Upper lobe of right lung (tissue), 1 donor: ENCODE results near the gene C19orf38. TPM values are rescaled to one million over a fixed set of nuclear protein-coding genes. Genes with fewer than 3 reads are reported as not detected.

Experiments
- ATAC-seq: fragments of 200-7000 bp; cut with Tn5 transposase; one replicate; pipeline ENCODE4 v1.9.1; 2020; ENCODE audit warnings: mild to moderate bottlenecking, moderate library complexity
- DNase-seq: peaks from one replicate; pipeline ENCODE4 v3.0.0-alpha.2; 2020
- H3K27ac ChIP-seq: fragments of 200-600 bp; one replicate; pipeline ENCODE4 v1.8.0; 2022
- H3K27me3 ChIP-seq: fragments of 200-600 bp; one replicate; pipeline ENCODE4 v1.8.0; 2022; ENCODE audit warnings: mild to moderate bottlenecking
- H3K36me3 ChIP-seq: fragments of 200-600 bp; one replicate; pipeline ENCODE4 v1.8.0; 2022
- H3K4me1 ChIP-seq: fragments of 200-600 bp; one replicate; pipeline ENCODE4 v1.8.0; 2022
- H3K4me3 ChIP-seq: fragments of 200-600 bp; one replicate; pipeline ENCODE4 v1.8.0; 2022; ENCODE audit warnings: mild to moderate bottlenecking
- H3K9me3 ChIP-seq: fragments of 200-600 bp; one replicate; pipeline ENCODE4 v1.8.0; 2022
- intact Hi-C: fragments of 100-400 bp; cut with DNase I; formaldehyde crosslinking; loops from one replicate; pipeline ENCODE4 v1.11.0; 2022
- total RNA-seq: library from RNA; stranded (reverse); fragmentation: NEBNext Ultra II Directional; extraction: Animal tissue kit (Norgen Biotek cat#: 25700); gene quantifications from one replicate; pipeline ENCODE4 v1.2.1, GENCODE V29; 2021
- TF ChIP-seq, protein P1 (sequence below): fragments of 200-600 bp; IDR thresholded peaks from one replicate; pipeline ENCODE4 v1.8.0; 2022; ENCODE audit warnings: antibody characterized with exemption
- donor health status: DM: no; HTN: yes; CAD: no; lungs with severe emphysema.

The C19orf38 gene
- total RNA-seq, 1 donor from 2014 or later, result 7.4 TPM

DNA sequence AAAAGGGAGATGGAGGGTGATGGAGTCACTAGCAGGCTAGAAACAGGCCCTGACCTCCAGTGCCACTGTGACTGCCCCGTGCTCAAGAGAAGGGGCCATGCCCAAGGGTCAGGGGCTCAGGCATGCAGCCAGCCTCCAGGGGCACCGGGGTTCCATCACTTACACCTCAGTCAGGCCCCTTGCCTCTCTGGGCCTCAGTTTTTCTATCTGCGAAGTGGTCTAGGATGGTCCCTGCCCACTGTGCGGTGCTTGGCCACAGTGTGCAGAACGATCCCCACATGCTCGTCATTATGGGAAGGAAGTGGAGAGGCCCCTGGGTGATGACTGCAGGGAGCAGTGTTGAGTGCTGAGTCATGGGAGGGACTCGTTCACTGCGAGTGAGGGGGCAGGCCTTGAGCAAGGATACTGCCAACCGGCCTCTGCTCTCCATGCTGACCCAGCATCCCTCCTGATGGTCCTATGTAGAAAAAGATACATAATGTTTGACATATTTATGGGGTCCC is 35.3 kb upstream of the C19orf38 start:
- Histone ChIP-seq H3K27me3 (no peaks in the 10 kb centered on the region), H3K36me3 (peaks cover 87% of the 10 kb centered on the region), H3K4me3 (no peak overlapping the region), H3K9me3 (no peaks in the 10 kb centered on the region), H3K27ac (peak overlapping the region; percentile 49), H3K4me1 (peaks cover 10% of the 10 kb centered on the region)
- TF ChIP-seq, protein P1, sequence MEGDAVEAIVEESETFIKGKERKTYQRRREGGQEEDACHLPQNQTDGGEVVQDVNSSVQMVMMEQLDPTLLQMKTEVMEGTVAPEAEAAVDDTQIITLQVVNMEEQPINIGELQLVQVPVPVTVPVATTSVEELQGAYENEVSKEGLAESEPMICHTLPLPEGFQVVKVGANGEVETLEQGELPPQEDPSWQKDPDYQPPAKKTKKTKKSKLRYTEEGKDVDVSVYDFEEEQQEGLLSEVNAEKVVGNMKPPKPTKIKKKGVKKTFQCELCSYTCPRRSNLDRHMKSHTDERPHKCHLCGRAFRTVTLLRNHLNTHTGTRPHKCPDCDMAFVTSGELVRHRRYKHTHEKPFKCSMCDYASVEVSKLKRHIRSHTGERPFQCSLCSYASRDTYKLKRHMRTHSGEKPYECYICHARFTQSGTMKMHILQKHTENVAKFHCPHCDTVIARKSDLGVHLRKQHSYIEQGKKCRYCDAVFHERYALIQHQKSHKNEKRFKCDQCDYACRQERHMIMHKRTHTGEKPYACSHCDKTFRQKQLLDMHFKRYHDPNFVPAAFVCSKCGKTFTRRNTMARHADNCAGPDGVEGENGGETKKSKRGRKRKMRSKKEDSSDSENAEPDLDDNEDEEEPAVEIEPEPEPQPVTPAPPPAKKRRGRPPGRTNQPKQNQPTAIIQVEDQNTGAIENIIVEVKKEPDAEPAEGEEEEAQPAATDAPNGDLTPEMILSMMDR, result no peak
- peak; percentile 61 for ATAC-seq
- DNase-seq, result no peak
- intact Hi-C loops, result no loop called here

DNA sequence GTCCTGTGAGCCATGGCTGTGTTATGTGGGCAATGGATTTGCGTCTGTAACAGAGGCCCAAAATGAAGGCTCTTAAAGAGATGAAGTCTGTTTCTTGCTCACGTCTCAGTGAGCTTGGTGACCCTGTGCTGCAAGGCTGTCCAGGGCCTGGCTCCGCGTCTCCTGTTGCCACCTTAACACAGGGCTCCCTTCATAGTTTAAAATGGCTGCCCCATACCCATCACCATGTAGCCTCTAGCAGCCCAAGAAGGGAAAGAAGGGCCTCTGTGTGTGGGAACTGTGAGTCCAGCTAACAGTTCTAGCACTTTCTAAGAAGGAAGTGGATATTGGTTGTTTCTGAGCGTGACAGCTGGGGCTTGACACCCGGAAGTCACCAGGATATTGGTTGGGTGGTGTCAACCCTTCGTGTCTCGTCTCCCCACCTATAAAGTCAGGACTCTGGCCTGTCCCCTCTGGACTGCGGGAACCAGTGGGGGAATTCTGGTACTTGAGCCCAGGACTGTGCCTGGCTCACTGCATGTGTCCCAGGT is 33.1 kb upstream of the C19orf38 start:
- DNase-seq (no peak), ATAC-seq (no peak)
- Histone ChIP-seq H3K4me1 (peaks cover 10% of the 10 kb centered on the region), H3K9me3 (no peaks in the 10 kb centered on the region), H3K27ac (peak overlapping the region; percentile 36), H3K27me3 (no peaks in the 10 kb centered on the region), H3K4me3 (no peak overlapping the region), H3K36me3 (peaks cover 78% of the 10 kb centered on the region)
- intact Hi-C loops, result no loop called here
- TF ChIP-seq, protein P1, result no peak

DNA sequence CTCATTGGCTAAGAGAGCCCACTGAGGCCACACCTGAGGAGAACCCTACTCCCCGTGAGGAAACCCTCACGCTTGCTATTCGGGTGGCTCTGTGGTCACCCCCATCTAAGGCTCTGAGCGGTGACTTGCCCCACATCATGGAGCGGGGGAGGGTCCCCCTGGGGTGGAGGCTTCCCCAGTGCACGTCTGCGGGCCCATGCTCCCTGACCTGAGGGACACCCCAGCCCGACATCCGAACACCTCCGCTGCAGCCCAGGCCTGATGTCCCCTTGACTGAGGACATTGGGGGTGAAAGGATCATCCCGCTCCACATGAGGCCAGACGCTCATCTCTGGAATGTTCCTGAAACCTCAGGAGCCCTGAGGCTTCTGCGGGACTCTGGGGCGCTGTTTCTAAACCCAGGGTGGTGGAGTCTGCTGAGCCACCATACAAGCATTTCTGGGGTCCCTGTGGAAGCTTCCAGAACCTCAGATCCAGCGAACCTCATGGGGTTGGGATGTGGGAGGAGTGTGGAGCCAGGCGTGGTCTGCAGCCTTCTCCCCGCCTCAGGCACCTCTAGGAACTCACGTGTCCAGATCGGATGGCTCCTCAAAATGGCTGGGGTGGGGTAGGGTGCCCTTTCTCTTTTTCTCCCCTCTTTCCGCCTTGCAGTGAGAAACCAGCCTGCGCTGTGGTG is 32.1 kb upstream of the C19orf38 start:
- no peak for ATAC-seq
- peak overlapping the region; percentile 40 for H3K4me3 ChIP-seq
- H3K27ac ChIP-seq, result peak overlapping the region; percentile 55
- peaks cover 78% of the 10 kb centered on the region for H3K36me3 ChIP-seq
- H3K27me3 ChIP-seq, result no peaks in the 10 kb centered on the region
- intact Hi-C loops, result no loop called here
- no peaks in the 10 kb centered on the region for H3K9me3 ChIP-seq
- peaks cover 10% of the 10 kb centered on the region for H3K4me1 ChIP-seq
- TF ChIP-seq, protein P1, result no peak
- DNase-seq, result no peak

DNA sequence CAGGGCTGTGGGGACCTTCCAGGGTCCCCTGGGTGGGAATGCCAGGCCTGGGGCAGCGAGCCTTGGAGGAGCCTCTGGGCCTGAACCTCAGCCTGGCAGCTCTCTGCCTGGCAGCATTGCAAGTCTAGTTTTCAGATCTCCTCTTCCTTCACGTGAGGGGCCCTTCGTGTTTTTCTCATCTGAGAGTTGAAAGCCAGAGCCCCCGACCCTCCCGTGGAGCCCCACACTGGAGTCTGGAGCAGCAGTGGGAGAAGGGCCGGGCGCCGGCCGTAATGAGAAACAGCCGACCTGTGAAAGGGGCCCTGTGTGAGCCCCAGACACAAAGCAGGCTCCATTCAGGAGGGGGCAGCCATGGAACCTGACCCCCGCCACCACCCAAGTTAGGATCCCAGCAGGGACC is 31.5 kb upstream of the C19orf38 start:
- peak overlapping the region; percentile 40 for H3K4me3 ChIP-seq

DNA sequence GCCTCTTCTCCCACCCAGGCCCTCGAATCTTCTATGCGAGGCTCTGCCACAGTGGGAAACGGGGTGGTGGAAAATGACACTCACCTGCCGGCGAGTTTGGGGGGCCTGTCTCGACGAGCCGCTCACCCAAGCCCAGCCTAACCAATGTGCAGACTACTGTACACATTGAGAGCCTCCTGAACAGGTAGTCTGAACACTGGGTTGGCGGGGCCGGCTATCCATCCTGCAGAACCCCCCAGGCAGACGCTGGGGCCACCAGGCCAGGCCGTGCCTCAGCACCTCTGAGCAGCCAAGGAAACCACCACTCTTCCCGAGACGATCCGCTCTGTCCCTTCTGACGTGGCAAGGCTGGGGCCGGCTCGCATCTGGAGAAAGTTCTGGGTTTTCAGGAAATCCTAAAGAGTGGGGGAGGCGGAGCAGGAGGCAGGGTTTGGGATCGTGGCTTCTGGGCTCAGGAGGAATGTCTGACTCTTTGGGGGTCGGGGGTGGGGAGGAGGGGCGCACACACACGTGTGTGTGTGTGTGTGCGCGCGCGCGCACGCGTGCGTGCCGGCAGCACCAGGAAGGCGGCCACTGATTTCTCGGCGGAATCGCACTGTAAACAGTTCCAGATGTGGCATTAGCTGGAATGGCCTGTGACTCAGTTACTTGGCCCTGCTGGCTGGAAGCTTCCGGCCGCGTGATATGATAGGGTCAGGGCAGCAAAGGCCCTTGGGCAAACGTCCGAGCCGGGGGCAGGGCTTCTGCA is 30.8 kb upstream of the C19orf38 start:
- H3K9me3 ChIP-seq, result no peaks in the 10 kb centered on the region
- H3K4me3 ChIP-seq, result peak overlapping the region; percentile 40
- DNase-seq, result no peak
- peaks cover 78% of the 10 kb centered on the region for H3K36me3 ChIP-seq
- no peaks in the 10 kb centered on the region for H3K27me3 ChIP-seq
- TF ChIP-seq, protein P1, result no peak
- peaks cover 10% of the 10 kb centered on the region for H3K4me1 ChIP-seq
- intact Hi-C loops, result no loop called here
- peak overlapping the region; percentile 60 for H3K27ac ChIP-seq
- ATAC-seq, result no peak

More for the DNA sequence above, 31.5 kb upstream of the C19orf38 start:
- Histone ChIP-seq H3K9me3 (no peaks in the 10 kb centered on the region), H3K4me1 (peaks cover 10% of the 10 kb centered on the region), H3K27me3 (no peaks in the 10 kb centered on the region), H3K27ac (peak overlapping the region; percentile 55), H3K36me3 (peaks cover 78% of the 10 kb centered on the region)
- intact Hi-C loops, result no loop called here
- no peak for DNase-seq
- TF ChIP-seq, protein P1, result no peak
- ATAC-seq, result no peak
